CD4-positive, CD25-positive, alpha-beta regulatory T cell (primary cell): ENCODE results near the gene SFT2D3. TPM values are rescaled to one million over a fixed set of nuclear protein-coding genes. Genes with fewer than 3 reads are reported as not detected.

Experiments used
- ATAC-seq, 2 donors: fragments of 150-1000 bp; cut with Tn5 transposase; one replicate each; pipeline ENCODE4 v1.10.0; 2021; ENCODE audit warnings: low read depth in 2 of 2, moderate number of reproducible peaks in 2 of 2, moderate library complexity in 1 of 2
- DNase-seq, 3 donors: peaks; one replicate each; pipeline versions ENCODE4 v3.0.0 to v3.0.0-alpha.2; 2012 to 2022; ENCODE audit warnings: mixed read lengths in 1 of 3
- H3K27ac ChIP-seq: one replicate; pipeline ENCODE4 v1.7.0; 2013; ENCODE audit warnings: mild to moderate bottlenecking, low read length; ENCODE audit not compliant: insufficient read depth, poor library complexity, severe bottlenecking
- H3K27me3 ChIP-seq: one replicate; pipeline ENCODE4 v1.7.0; 2013; ENCODE audit warnings: low read length; ENCODE audit not compliant: control insufficient read depth, insufficient read depth
- H3K36me3 ChIP-seq: one replicate; pipeline ENCODE4 v1.7.0; 2013; ENCODE audit warnings: mild to moderate bottlenecking, low read length, moderate library complexity; ENCODE audit not compliant: control insufficient read depth, insufficient read depth
- H3K4me1 ChIP-seq: 2 replicates; pipeline ENCODE4 v1.7.0; 2013; ENCODE audit warnings: mild to moderate bottlenecking, low read length; ENCODE audit not compliant: insufficient read depth, control insufficient read depth, poor library complexity, severe bottlenecking
- H3K4me3 ChIP-seq: one replicate; pipeline ENCODE4 v1.7.0; 2013; ENCODE audit warnings: low read depth, mild to moderate bottlenecking, low read length, moderate library complexity
- H3K9me3 ChIP-seq, 2 experiments: 1 replicate in 1 of 2; 2 replicates in 1 of 2; pipeline ENCODE4 v1.7.0; 2013; ENCODE audit warnings: low read length in 2 of 2, mild to moderate bottlenecking in 1 of 2, moderate library complexity in 1 of 2; ENCODE audit not compliant: control insufficient read depth in 2 of 2
- H3K27ac Mint-ChIP-seq, 3 donors: one replicate each; pipeline ENCODE4 v1.8.0; 2020 to 2022; ENCODE audit warnings: mild to moderate bottlenecking in 3 of 3, mixed read lengths in 3 of 3, moderate library complexity in 2 of 3
- H3K27me3 Mint-ChIP-seq: one replicate; pipeline ENCODE4 v1.8.0; 2022; ENCODE audit warnings: mild to moderate bottlenecking, mixed read lengths
- H3K36me3 Mint-ChIP-seq: one replicate; pipeline ENCODE4 v1.8.0; 2020; ENCODE audit warnings: mixed read lengths
- H3K4me1 Mint-ChIP-seq, 4 donors: one replicate each; pipeline ENCODE4 v1.8.0; 2020 to 2022; ENCODE audit warnings: mixed read lengths in 4 of 4, mild to moderate bottlenecking in 1 of 4
- H3K4me3 Mint-ChIP-seq, 4 donors: one replicate each; pipeline ENCODE4 v1.8.0; 2020 to 2022; ENCODE audit warnings: mild to moderate bottlenecking in 4 of 4, mixed read lengths in 4 of 4, moderate library complexity in 3 of 4
- H3K9me3 Mint-ChIP-seq, 7 donors: one replicate each; pipeline ENCODE4 v1.8.0; 2020 to 2022; ENCODE audit warnings: mixed read lengths in 7 of 7, mild to moderate bottlenecking in 3 of 7, moderate library complexity in 2 of 7
- polyA plus RNA-seq, 4 donors: library from polyadenylated mRNA; unstranded; fragments of 300-500 nt; fragmentation: Illumina TruSeq; gene quantifications; one replicate each; pipeline ENCODE4 v1.2.3, GENCODE V29; 2021
- total RNA-seq: library from RNA; stranded (reverse); gene quantifications from one replicate; pipeline ENCODE4 v1.2.3, GENCODE V29; 2022

Gene SFT2D3
- total and polyA plus RNA-seq, 5 donors from 2014 or later = 1.4 to 7.6 (median 3.4) TPM

- Mint-ChIP-seq H3K27me3 (no peaks in the 10 kb centered on the region), H3K4me3 (no peak overlapping the region), H3K36me3 (peaks cover 33% of the 10 kb centered on the region), H3K9me3 (no peaks in the 10 kb centered on the region), H3K27ac (peak overlapping the region in 1 of 3 donors; percentile 26), H3K4me1 (peaks cover 0 to 5% (median 2%) of the 10 kb centered on the region in 4 donors)
- peaks cover 42% of the 10 kb centered on the region for H3K36me3 ChIP-seq
- no peaks in the 10 kb centered on the region for H3K9me3 ChIP-seq
- H3K27ac ChIP-seq = no peak overlapping the region
- H3K4me1 ChIP-seq = no peaks in the 10 kb centered on the region
- H3K4me3 ChIP-seq = no peak overlapping the region
- DNase-seq (no peak), ATAC-seq (no peak)
- H3K27me3 ChIP-seq = no peaks in the 10 kb centered on the region
These were observed 11.7 kb downstream of the SFT2D3 start for GRCh38 chr2:127712999-127713398.

GRCh38 chr2:127713562-127713961 is 12.3 kb downstream of the SFT2D3 start:
- H3K36me3 ChIP-seq = peaks cover 42% of the 10 kb centered on the region
- no peaks in the 10 kb centered on the region for H3K4me1 ChIP-seq
- no peak for DNase-seq
- no peak overlapping the region for H3K27ac ChIP-seq
- no peaks in the 10 kb centered on the region for H3K9me3 ChIP-seq
- Mint-ChIP-seq H3K27me3 (no peaks in the 10 kb centered on the region), H3K4me1 (peaks cover 0 to 8% (median 4%) of the 10 kb centered on the region in 4 donors), H3K27ac (no peak overlapping the region), H3K9me3 (no peaks in the 10 kb centered on the region), H3K36me3 (peaks cover 35% of the 10 kb centered on the region), H3K4me3 (peak overlapping the region in 1 of 4 donors; percentile 15)
- no peaks in the 10 kb centered on the region for H3K27me3 ChIP-seq
- no peak overlapping the region for H3K4me3 ChIP-seq
- no peak for ATAC-seq

GRCh38 chr2:127715778-127716449 is 14.6 kb downstream of the SFT2D3 start:
- Mint-ChIP-seq H3K4me1 (peaks cover 0 to 6% (median 4%) of the 10 kb centered on the region in 4 donors), H3K36me3 (peaks cover 33% of the 10 kb centered on the region), H3K27me3 (no peaks in the 10 kb centered on the region), H3K9me3 (no peaks in the 10 kb centered on the region), H3K27ac (peak overlapping the region in 2 of 3 donors; percentile 27 to 31), H3K4me3 (no peak overlapping the region)
- Histone ChIP-seq H3K9me3 (no peaks in the 10 kb centered on the region), H3K27ac (no peak overlapping the region), H3K4me3 (no peak overlapping the region), H3K36me3 (peaks cover 46% of the 10 kb centered on the region), H3K27me3 (no peaks in the 10 kb centered on the region), H3K4me1 (no peaks in the 10 kb centered on the region)
- ATAC-seq (no peak), DNase-seq (no peak)

- peaks cover 67% of the 10 kb centered on the region for H3K36me3 ChIP-seq
- DNase-seq (no peak), ATAC-seq (no peak)
- no peaks in the 10 kb centered on the region for H3K4me1 ChIP-seq
- no peaks in the 10 kb centered on the region for H3K9me3 Mint-ChIP-seq
- no peak overlapping the region for H3K4me3 ChIP-seq
- H3K4me3 Mint-ChIP-seq = no peak overlapping the region
- no peaks in the 10 kb centered on the region for H3K9me3 ChIP-seq
- H3K27me3 ChIP-seq = no peaks in the 10 kb centered on the region
- H3K27ac ChIP-seq = no peak overlapping the region
- H3K4me1 Mint-ChIP-seq = peaks cover 0 to 6% (median 4%) of the 10 kb centered on the region in 4 donors
- peak overlapping the region in 1 of 3 donors; percentile 21 for H3K27ac Mint-ChIP-seq
- H3K27me3 Mint-ChIP-seq = no peaks in the 10 kb centered on the region
- H3K36me3 Mint-ChIP-seq = peaks cover 48% of the 10 kb centered on the region
These were observed 17.0 kb downstream of the SFT2D3 start for GRCh38 chr2:127718271-127718670.

- peaks cover 53% of the 10 kb centered on the region for H3K36me3 Mint-ChIP-seq
- Histone ChIP-seq H3K4me3 (no peak overlapping the region), H3K4me1 (no peaks in the 10 kb centered on the region), H3K36me3 (peaks cover 68% of the 10 kb centered on the region), H3K9me3 (no peaks in the 10 kb centered on the region), H3K27ac (no peak overlapping the region), H3K27me3 (no peaks in the 10 kb centered on the region)
- no peaks in the 10 kb centered on the region for H3K9me3 Mint-ChIP-seq
- ATAC-seq = no peak
- no peak overlapping the region for H3K4me3 Mint-ChIP-seq
- peaks cover 0 to 6% (median 4%) of the 10 kb centered on the region in 4 donors for H3K4me1 Mint-ChIP-seq
- H3K27me3 Mint-ChIP-seq = no peaks in the 10 kb centered on the region
- no peak for DNase-seq
- no peak overlapping the region for H3K27ac Mint-ChIP-seq
These were observed 18.3 kb downstream of the SFT2D3 start for GRCh38 chr2:127719301-127720218.

GRCh38 chr2:127721311-127721977 is 20.1 kb downstream of the SFT2D3 start:
- no peak for DNase-seq
- peaks cover 64% of the 10 kb centered on the region for H3K36me3 ChIP-seq
- peaks cover 59% of the 10 kb centered on the region for H3K36me3 Mint-ChIP-seq

GRCh38 chr2:127721978-127722355 is 20.7 kb downstream of the SFT2D3 start:
- H3K4me1 Mint-ChIP-seq = peaks cover 2 to 6% (median 6%) of the 10 kb centered on the region in 4 donors
- Histone ChIP-seq H3K36me3 (peaks cover 59% of the 10 kb centered on the region), H3K9me3 (no peaks in the 10 kb centered on the region), H3K27ac (no peak overlapping the region), H3K4me1 (no peaks in the 10 kb centered on the region), H3K4me3 (no peak overlapping the region), H3K27me3 (no peaks in the 10 kb centered on the region)
- H3K9me3 Mint-ChIP-seq = no peaks in the 10 kb centered on the region
- H3K27ac Mint-ChIP-seq = peak overlapping the region in 1 of 3 donors; percentile 7
- H3K4me3 Mint-ChIP-seq = no peak overlapping the region
- DNase-seq (no peak), ATAC-seq (no peak)
- H3K27me3 Mint-ChIP-seq = no peaks in the 10 kb centered on the region
- peaks cover 58% of the 10 kb centered on the region for H3K36me3 Mint-ChIP-seq

More at GRCh38 chr2:127721311-127721977, 20.1 kb downstream of the SFT2D3 start:
- H3K4me3 Mint-ChIP-seq = no peak overlapping the region
- H3K9me3 ChIP-seq = no peaks in the 10 kb centered on the region
- H3K4me1 Mint-ChIP-seq = peaks cover 2 to 6% (median 5%) of the 10 kb centered on the region in 4 donors
- no peaks in the 10 kb centered on the region for H3K27me3 Mint-ChIP-seq
- no peaks in the 10 kb centered on the region for H3K27me3 ChIP-seq
- no peak overlapping the region for H3K4me3 ChIP-seq
- no peak for ATAC-seq
- H3K27ac Mint-ChIP-seq = peak overlapping the region in 1 of 3 donors; percentile 7
- H3K27ac ChIP-seq = no peak overlapping the region
- no peaks in the 10 kb centered on the region for H3K9me3 Mint-ChIP-seq
- no peaks in the 10 kb centered on the region for H3K4me1 ChIP-seq
